Adrenal gland (tissue), 12 donors: ENCODE data around the gene KIAA0513. TPM values are rescaled to one million over a fixed set of nuclear protein-coding genes. Genes with fewer than 3 reads are reported as not detected.

Experiments used
- DNase-seq, 7 donors: peaks; one replicate each; pipeline ENCODE4 v3.0.0-alpha.2; 2019 to 2020
- H3K27ac ChIP-seq, 5 donors: fragments of 200-600 bp; sonication (generic) in 4 of 5; 1 replicate in 3 of 5; 2 replicates in 2 of 5; pipeline versions ENCODE4 v1.5.1 to v1.8.0; 2016 to 2020; ENCODE audit warnings: mild to moderate bottlenecking in 1 of 5
- H3K27me3 ChIP-seq: fragments of 200-600 bp; 2 replicates; pipeline ENCODE4 v1.8.0; 2021
- H3K36me3 ChIP-seq, 2 donors: fragments of 200-600 bp; replicated peaks in 1 of 2; 1 replicate in 1 of 2; 2 replicates in 1 of 2; pipeline versions ENCODE4 v1.5.1 to v1.8.0; 2018 to 2022
- H3K4me1 ChIP-seq, 2 donors: fragments of 200-600 bp; replicated peaks in 1 of 2; 1 replicate in 1 of 2; 2 replicates in 1 of 2; pipeline versions ENCODE4 v1.5.1 to v1.8.0; 2018 to 2021
- H3K4me3 ChIP-seq, 4 donors: fragments of 200-600 bp; sonication (generic) in 3 of 4; one replicate each; pipeline ENCODE4 v1.5.1; 2016 to 2018
- H3K9me3 ChIP-seq, 3 donors: fragments of 200-600 bp; sonication (generic) in 1 of 3; replicated peaks in 1 of 3; 1 replicate in 2 of 3; 2 replicates in 1 of 3; pipeline versions ENCODE4 v1.5.1 to v1.8.0; 2016 to 2021
- POLR2A ChIP-seq, 2 donors: fragments of 450-650 bp; IDR thresholded peaks; one replicate each; pipeline ENCODE4 v1.6.1; 2017; ENCODE audit warnings: antibody characterized with exemption in 2 of 2, mild to moderate bottlenecking in 2 of 2, moderate library complexity in 1 of 2
- WGBS, 4 donors: extraction: QIAGEN DNeasy Blood & Tissue Kit in 2 of 4; methylation state at CpG; one replicate each; pipeline versions ENCODE4 v1.1.5 to v1.1.7; 2013 to 2017; 5-methylcytosine and 5-hydroxymethylcytosine counted together
- intact Hi-C, 2 donors: fragments of 100-400 bp; cut with DNase I; formaldehyde crosslinking; loops; one replicate each; pipeline versions ENCODE4 v1.14.1 to v1.15.0; 2022 to 2023
- polyA plus RNA-seq, 3 donors: library from polyadenylated mRNA; stranded (reverse); fragments of 200-250 nt in 2 of 3; fragments of 350-450 nt in 1 of 3; fragmentation: Illumina TruSeq in 1 of 3; extraction: RNeasy Lipid Tissue Mini Kit (QIAGEN cat#74804) in 1 of 3; gene quantifications; one replicate each; pipeline ENCODE4 v1.2.3, GENCODE V29; 2013 to 2014
- total RNA-seq, 9 donors: library from RNA; depleted of rRNA in 4 of 9; stranded (reverse); fragments of >200 nt in 4 of 9; fragments of 120-200 nt in 1 of 9; fragmentation: NEBNext Ultra II Directional in 1 of 9; extraction: Animal tissue kit (Norgen Biotek cat#: 25700) in 1 of 9; gene quantifications; one replicate each; pipeline versions ENCODE4 v1.1.0 to v1.2.4, GENCODE V29; 2013 to 2023
- TF ChIP-seq, protein P1 (sequence below), 6 experiments: fragments of 450-650 bp in 4 of 6; fragments of 200-600 bp in 2 of 6; sonication (generic) in 1 of 6; IDR thresholded peaks; 1 replicate in 5 of 6; 2 replicates in 1 of 6; pipeline versions ENCODE4 v1.5.1 to v1.8.0; 2016 to 2021; ENCODE audit warnings: antibody characterized with exemption in 6 of 6, mild to moderate bottlenecking in 2 of 6, moderate library complexity in 1 of 6
- donor health status: healthy with polysubstance abuse.
- donor health status: Bipolar disorder and iron deficiency.
- donor health status: DM: yes; HTN: yes; CAD: no.
- donor health status: DM: no; HTN: no; CAD: no.
- donor health status: DM: no; HTN: no; CAD: no.
- donor health status: DM: yes; HTN: yes; CAD: no.

The KIAA0513 gene
- total and polyA plus RNA-seq, 12 donors, result 7.5 to 36.7 (median 17.8) TPM

DNA sequence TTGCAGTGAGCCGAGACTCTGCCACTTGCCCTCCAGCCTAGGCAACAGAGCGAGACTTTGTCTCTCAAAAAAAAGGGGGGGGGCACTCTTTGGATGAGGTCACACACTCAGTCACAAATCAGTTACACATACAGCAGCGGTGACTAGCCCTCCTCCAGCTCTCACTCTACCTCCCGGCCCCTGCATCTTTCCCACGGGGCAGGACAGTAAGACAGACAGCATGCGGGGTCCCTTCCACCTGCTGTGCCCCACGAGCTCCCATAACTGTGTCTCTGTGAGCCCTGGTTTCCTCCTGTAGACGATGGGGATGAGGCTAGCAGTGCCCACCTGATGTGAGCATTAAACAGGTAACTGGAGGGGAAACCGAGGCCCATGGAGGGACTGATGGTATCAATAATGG lies 79.5 kb downstream of the KIAA0513 start:
- TF ChIP-seq POLR2A (IDR thresholded peaks at IDR 0.05), result no peak
- TF ChIP-seq, protein P1, sequence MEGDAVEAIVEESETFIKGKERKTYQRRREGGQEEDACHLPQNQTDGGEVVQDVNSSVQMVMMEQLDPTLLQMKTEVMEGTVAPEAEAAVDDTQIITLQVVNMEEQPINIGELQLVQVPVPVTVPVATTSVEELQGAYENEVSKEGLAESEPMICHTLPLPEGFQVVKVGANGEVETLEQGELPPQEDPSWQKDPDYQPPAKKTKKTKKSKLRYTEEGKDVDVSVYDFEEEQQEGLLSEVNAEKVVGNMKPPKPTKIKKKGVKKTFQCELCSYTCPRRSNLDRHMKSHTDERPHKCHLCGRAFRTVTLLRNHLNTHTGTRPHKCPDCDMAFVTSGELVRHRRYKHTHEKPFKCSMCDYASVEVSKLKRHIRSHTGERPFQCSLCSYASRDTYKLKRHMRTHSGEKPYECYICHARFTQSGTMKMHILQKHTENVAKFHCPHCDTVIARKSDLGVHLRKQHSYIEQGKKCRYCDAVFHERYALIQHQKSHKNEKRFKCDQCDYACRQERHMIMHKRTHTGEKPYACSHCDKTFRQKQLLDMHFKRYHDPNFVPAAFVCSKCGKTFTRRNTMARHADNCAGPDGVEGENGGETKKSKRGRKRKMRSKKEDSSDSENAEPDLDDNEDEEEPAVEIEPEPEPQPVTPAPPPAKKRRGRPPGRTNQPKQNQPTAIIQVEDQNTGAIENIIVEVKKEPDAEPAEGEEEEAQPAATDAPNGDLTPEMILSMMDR (IDR thresholded peaks at IDR 0.05), result no peak
- DNase-seq, result no peak
- no peaks in the 10 kb centered on the region for H3K4me1 ChIP-seq
- no peaks in the 10 kb centered on the region for H3K36me3 ChIP-seq
- no peak overlapping the region for H3K4me3 ChIP-seq
- no peaks in the 10 kb centered on the region for H3K27me3 ChIP-seq
- 78 to 83% (median 82%) methylated on average over 9 of the region's 9 CpGs for WGBS, 4 donors
- no peak overlapping the region for H3K27ac ChIP-seq
- H3K9me3 ChIP-seq, result no peaks in the 10 kb centered on the region
- intact Hi-C loops, result no loop called here

DNA sequence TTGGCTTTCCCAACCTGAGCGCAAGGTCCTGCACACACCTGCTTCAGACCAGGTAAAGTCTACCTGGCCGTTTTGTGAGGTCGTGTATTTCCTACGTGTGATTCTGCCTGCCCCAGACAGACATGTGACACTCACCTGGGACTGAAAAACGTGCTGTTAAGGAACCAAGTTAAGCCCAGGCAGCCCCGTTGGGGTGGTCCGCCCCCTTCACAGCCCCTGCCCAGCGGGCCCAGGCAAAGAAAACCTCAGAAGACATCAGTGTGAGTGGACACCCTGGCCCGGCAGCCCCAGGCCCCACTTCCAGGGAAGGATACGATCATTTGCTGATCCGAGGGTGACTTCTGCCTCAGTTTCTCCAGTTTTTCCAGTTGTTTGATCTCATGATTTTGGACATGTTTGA lies 79.9 kb downstream of the KIAA0513 start:
- H3K27me3 ChIP-seq, result no peaks in the 10 kb centered on the region
- no peak overlapping the region for H3K4me3 ChIP-seq
- TF ChIP-seq, protein P1 (IDR thresholded peaks at IDR 0.05), result no peak
- no peak for TF ChIP-seq POLR2A (IDR thresholded peaks at IDR 0.05)
- DNase-seq, result no peak
- intact Hi-C loops, result no loop called here
- no peaks in the 10 kb centered on the region for H3K4me1 ChIP-seq
- no peaks in the 10 kb centered on the region for H3K36me3 ChIP-seq
- 78 to 85% (median 84%) methylated on average over 11 of the region's 11 CpGs for WGBS, 4 donors
- no peak overlapping the region for H3K27ac ChIP-seq
- no peaks in the 10 kb centered on the region for H3K9me3 ChIP-seq

DNA sequence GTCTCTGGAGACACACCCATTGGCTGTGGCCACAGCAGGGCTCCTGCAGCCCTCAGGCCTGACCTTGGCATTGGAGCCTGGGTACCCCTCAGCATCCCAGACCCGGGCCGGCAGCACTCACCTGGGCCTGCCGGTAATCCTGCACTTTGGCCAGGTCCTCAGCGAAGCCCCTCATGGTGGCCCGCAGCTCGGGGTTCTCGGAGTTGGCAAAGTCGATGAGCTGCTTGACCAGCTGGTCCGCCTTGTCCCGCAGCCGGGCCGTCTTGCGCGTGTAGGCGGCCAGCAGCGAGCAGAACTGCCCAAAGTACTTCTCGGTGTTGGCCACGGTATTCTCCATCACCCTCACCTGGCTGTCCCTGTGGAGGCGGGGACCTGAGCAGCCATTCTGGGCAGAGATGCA lies 82.5 kb downstream of the KIAA0513 start:
- 94 to 100% (median 97%) methylated on average over 2 to 19 of the region's 19 CpGs for WGBS, 4 donors
- no peak for DNase-seq
- no peaks in the 10 kb centered on the region for H3K9me3 ChIP-seq
- intact Hi-C loops, result loop anchor here in 1 of 2 donors (10.0 kb wide), 1 partner anchor 145 kb away; no protein-coding TSS in a partner anchor
- no peak overlapping the region for H3K27ac ChIP-seq
- no peaks in the 10 kb centered on the region for H3K27me3 ChIP-seq
- H3K4me3 ChIP-seq, result no peak overlapping the region
- no peaks in the 10 kb centered on the region for H3K4me1 ChIP-seq
- no peak for TF ChIP-seq POLR2A (IDR thresholded peaks at IDR 0.05)
- TF ChIP-seq, protein P1 (IDR thresholded peaks at IDR 0.05), result no peak
- H3K36me3 ChIP-seq, result no peaks in the 10 kb centered on the region

DNA sequence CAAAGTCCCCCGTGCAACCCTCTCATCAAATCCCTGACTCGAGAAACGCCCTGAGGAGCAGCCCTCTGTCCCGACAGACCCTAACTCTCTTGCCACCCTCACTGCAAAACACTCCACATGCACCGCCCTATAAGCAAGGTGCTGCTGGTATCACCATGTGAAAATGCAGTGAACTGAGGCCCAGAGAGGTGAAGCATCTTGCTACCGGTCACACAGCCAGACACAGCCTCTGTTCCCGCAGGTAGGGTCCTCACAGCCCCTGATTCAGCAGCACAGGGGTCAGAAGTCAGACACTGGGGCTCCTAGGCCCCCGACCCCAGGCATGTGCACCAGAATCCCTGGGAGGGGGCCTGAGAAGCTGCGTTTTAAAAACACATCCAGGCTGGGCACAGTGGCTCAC lies 83.6 kb downstream of the KIAA0513 start:
- no peak overlapping the region for H3K4me3 ChIP-seq
- WGBS, 4 donors, result 82 to 94% (median 89%) methylated on average over 7 to 9 of the region's 9 CpGs
- H3K27me3 ChIP-seq, result no peaks in the 10 kb centered on the region
- intact Hi-C loops, result loop anchor here in 1 of 2 donors (10.0 kb wide), 1 partner anchor 144 kb away; no protein-coding TSS in a partner anchor
- H3K9me3 ChIP-seq, result no peaks in the 10 kb centered on the region
- H3K27ac ChIP-seq, result no peak overlapping the region
- TF ChIP-seq POLR2A (IDR thresholded peaks at IDR 0.05), result no peak
- TF ChIP-seq, protein P1 (IDR thresholded peaks at IDR 0.05), result no peak
- no peak for DNase-seq
- no peaks in the 10 kb centered on the region for H3K36me3 ChIP-seq
- H3K4me1 ChIP-seq, result no peaks in the 10 kb centered on the region
